ENCODE measurements around the gene NAPG. TPM values are rescaled to one million over a fixed set of nuclear protein-coding genes. Genes with fewer than 3 reads are reported as not detected.

The NAPG gene
- total and polyA plus RNA-seq, 9 of the 15 experiments (the other 6 are each of a cell fraction or from before 2014, with no cell fraction given), result 31.6 to 63.3 (median 50.9) TPM

DNA sequence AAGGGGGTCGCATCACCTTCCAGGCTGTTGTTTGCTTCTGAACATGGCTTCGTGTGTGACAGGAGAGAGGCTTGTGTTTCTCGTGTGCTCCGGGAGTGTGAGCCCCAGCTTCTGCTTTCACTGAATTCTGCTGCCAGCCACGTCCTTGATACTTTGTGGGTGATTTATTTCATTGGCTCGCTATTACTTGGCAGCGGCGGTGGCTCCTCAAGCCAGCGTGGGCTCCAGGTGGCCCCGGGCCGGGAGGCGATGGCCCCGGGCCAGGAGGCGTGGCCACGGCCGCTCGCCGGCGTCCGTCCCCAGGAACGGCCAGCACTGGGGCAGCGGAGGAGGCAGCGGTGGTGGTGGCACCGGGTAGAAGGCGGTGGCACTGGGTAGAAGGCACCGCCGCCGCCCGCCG lies 63.1 kb downstream of the NAPG start (continued):
- TF ChIP-seq, protein P1, sequence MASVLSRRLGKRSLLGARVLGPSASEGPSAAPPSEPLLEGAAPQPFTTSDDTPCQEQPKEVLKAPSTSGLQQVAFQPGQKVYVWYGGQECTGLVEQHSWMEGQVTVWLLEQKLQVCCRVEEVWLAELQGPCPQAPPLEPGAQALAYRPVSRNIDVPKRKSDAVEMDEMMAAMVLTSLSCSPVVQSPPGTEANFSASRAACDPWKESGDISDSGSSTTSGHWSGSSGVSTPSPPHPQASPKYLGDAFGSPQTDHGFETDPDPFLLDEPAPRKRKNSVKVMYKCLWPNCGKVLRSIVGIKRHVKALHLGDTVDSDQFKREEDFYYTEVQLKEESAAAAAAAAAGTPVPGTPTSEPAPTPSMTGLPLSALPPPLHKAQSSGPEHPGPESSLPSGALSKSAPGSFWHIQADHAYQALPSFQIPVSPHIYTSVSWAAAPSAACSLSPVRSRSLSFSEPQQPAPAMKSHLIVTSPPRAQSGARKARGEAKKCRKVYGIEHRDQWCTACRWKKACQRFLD (CRISPR knock-in tag; IDR thresholded peaks at IDR 0.05), result no peak
- TF ChIP-seq, protein P2, sequence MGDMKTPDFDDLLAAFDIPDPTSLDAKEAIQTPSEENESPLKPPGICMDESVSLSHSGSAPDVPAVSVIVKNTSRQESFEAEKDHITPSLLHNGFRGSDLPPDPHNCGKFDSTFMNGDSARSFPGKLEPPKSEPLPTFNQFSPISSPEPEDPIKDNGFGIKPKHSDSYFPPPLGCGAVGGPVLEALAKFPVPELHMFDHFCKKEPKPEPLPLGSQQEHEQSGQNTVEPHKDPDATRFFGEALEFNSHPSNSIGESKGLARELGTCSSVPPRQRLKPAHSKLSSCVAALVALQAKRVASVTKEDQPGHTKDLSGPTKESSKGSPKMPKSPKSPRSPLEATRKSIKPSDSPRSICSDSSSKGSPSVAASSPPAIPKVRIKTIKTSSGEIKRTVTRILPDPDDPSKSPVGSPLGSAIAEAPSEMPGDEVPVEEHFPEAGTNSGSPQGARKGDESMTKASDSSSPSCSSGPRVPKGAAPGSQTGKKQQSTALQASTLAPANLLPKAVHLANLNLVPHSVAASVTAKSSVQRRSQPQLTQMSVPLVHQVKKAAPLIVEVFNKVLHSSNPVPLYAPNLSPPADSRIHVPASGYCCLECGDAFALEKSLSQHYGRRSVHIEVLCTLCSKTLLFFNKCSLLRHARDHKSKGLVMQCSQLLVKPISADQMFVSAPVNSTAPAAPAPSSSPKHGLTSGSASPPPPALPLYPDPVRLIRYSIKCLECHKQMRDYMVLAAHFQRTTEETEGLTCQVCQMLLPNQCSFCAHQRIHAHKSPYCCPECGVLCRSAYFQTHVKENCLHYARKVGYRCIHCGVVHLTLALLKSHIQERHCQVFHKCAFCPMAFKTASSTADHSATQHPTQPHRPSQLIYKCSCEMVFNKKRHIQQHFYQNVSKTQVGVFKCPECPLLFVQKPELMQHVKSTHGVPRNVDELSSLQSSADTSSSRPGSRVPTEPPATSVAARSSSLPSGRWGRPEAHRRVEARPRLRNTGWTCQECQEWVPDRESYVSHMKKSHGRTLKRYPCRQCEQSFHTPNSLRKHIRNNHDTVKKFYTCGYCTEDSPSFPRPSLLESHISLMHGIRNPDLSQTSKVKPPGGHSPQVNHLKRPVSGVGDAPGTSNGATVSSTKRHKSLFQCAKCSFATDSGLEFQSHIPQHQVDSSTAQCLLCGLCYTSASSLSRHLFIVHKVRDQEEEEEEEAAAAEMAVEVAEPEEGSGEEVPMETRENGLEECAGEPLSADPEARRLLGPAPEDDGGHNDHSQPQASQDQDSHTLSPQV (IDR thresholded peaks at IDR 0.05), result peak; percentile 88
- TF ChIP-seq, protein P3, sequence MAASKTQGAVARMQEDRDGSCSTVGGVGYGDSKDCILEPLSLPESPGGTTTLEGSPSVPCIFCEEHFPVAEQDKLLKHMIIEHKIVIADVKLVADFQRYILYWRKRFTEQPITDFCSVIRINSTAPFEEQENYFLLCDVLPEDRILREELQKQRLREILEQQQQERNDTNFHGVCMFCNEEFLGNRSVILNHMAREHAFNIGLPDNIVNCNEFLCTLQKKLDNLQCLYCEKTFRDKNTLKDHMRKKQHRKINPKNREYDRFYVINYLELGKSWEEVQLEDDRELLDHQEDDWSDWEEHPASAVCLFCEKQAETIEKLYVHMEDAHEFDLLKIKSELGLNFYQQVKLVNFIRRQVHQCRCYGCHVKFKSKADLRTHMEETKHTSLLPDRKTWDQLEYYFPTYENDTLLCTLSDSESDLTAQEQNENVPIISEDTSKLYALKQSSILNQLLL (CRISPR knock-in tag; IDR thresholded peaks at IDR 0.05; ENCODE audit: borderline replicate concordance), result no peak
- TF ChIP-seq ZFP1 (CRISPR knock-in tag; IDR thresholded peaks at IDR 0.05) (no peak), FIP1L1 (IDR thresholded peaks at IDR 0.05; ENCODE audit: low read depth, low read length, poor library complexity, severe bottlenecking) (no peak), HMGN3 (IDR thresholded peaks at IDR 0.05; ENCODE audit: borderline replicate concordance, extremely low read depth, insufficient read length, low read depth, low read length) (peak; percentile 69), POLR2AphosphoS2 (IDR thresholded peaks at IDR 0.05; ENCODE audit: low read length) (no peak), RFX1 (IDR thresholded peaks at IDR 0.05) (no peak), MYNN (IDR thresholded peaks at IDR 0.05) (no peak), MYNN (CRISPR knock-in tag; IDR thresholded peaks at IDR 0.05) (no peak), SIX5 (IDR thresholded peaks at IDR 0.05; ENCODE audit: borderline replicate concordance in 1 of 2, insufficient read depth in 1 of 2, low read depth in 1 of 2, low read length in 2 of 2) (no peak), XRCC4 (IDR thresholded peaks at IDR 0.05; ENCODE audit: extremely low read depth, insufficient read depth, insufficient read length) (no peak), FOXA3 (CRISPR knock-in tag; conservative IDR thresholded peaks at IDR 0.05 in 1 of 2, IDR thresholded peaks at IDR 0.05 in 1 of 2) (no peak), E2F6 (IDR thresholded peaks at IDR 0.05; ENCODE audit: borderline replicate concordance in 1 of 2, extremely low read depth in 1 of 2, insufficient read depth in 1 of 2, insufficient read length in 1 of 2, low read depth in 1 of 2, low read length in 1 of 2, poor library complexity in 1 of 2, severe bottlenecking in 1 of 2) (peak; percentile 51 to 62), RB1 (IDR thresholded peaks at IDR 0.05; ENCODE audit: low read depth) (0 out of 2 replicates have a peak, but pooled peaks have one; percentile 10), ELF4 (CRISPR knock-in tag; IDR thresholded peaks at IDR 0.05) (no peak), MXI1 (IDR thresholded peaks at IDR 0.05; ENCODE audit: low read depth, low read length) (no peak), RBFOX2 (IDR thresholded peaks at IDR 0.05; ENCODE audit: low read depth, low read length) (peak; percentile 67), NFIC (IDR thresholded peaks at IDR 0.05) (peak; percentile 91)
- TF ChIP-seq, protein P4, sequence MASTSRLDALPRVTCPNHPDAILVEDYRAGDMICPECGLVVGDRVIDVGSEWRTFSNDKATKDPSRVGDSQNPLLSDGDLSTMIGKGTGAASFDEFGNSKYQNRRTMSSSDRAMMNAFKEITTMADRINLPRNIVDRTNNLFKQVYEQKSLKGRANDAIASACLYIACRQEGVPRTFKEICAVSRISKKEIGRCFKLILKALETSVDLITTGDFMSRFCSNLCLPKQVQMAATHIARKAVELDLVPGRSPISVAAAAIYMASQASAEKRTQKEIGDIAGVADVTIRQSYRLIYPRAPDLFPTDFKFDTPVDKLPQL (IDR thresholded peaks at IDR 0.05; ENCODE audit: extremely low read depth, insufficient read length), result no peak
